Heart right ventricle (tissue), 16 donors: ENCODE results near the gene DCST1. TPM values are rescaled to one million over a fixed set of nuclear protein-coding genes. Genes with fewer than 3 reads are reported as not detected.

Experiments
- ATAC-seq, 8 donors: fragments of 200-7000 bp; cut with Tn5 transposase; one replicate each; pipeline ENCODE4 v1.9.1; 2020; ENCODE audit warnings: mild to moderate bottlenecking in 8 of 8, moderate library complexity in 8 of 8, moderate number of reproducible peaks in 1 of 8
- DNase-seq, 2 donors: peaks; one replicate each; pipeline ENCODE4 v3.0.0-alpha.2; 2020
- H3K27ac ChIP-seq, 10 donors: fragments of 200-600 bp; sonication (generic) in 2 of 10; one replicate each; pipeline versions ENCODE4 v1.5.0 to v1.8.0; 2020 to 2022; ENCODE audit warnings: mild to moderate bottlenecking in 3 of 10
- H3K27me3 ChIP-seq, 7 donors: fragments of 200-600 bp; one replicate each; pipeline ENCODE4 v1.8.0; 2021 to 2022; ENCODE audit warnings: mild to moderate bottlenecking in 2 of 7
- H3K36me3 ChIP-seq, 9 donors: fragments of 200-600 bp; sonication (generic) in 1 of 9; one replicate each; pipeline versions ENCODE4 v1.5.0 to v1.8.0; 2020 to 2022; ENCODE audit warnings: mild to moderate bottlenecking in 2 of 9
- H3K4me1 ChIP-seq, 9 donors: fragments of 200-600 bp; sonication (generic) in 1 of 9; one replicate each; pipeline versions ENCODE4 v1.5.0 to v1.8.0; 2020 to 2022; ENCODE audit warnings: mild to moderate bottlenecking in 4 of 9
- H3K4me3 ChIP-seq, 10 donors: fragments of 200-600 bp; sonication (generic) in 2 of 10; one replicate each; pipeline versions ENCODE4 v1.5.0 to v1.8.0; 2020 to 2022; ENCODE audit warnings: mild to moderate bottlenecking in 7 of 10, moderate library complexity in 2 of 10
- H3K9me3 ChIP-seq, 11 donors: fragments of 200-600 bp in 10 of 11; sonication (generic) in 2 of 11; one replicate each; pipeline versions ENCODE4 v1.5.0 to v1.8.0; 2013 to 2022; ENCODE audit warnings: mild to moderate bottlenecking in 2 of 11, control low read depth in 1 of 11, moderate library complexity in 1 of 11
- WGBS, 2 donors: extraction: QIAGEN DNeasy Blood & Tissue Kit; methylation state at CpG; one replicate each; pipeline ENCODE4 v1.1.7; 2013; ENCODE audit warnings: inconsistent platforms in 1 of 2; 5-methylcytosine and 5-hydroxymethylcytosine counted together
- intact Hi-C, 10 donors: fragments of 100-400 bp; cut with DNase I; formaldehyde crosslinking; loops; one replicate each; pipeline versions ENCODE4 v1.11.1 to v1.14.2; 2022
- polyA plus RNA-seq, 2 donors: library from polyadenylated mRNA; stranded (reverse); fragments of 200-250 nt; gene quantifications; one replicate each; pipeline ENCODE4 v1.2.3, GENCODE V29; 2013
- total RNA-seq, 10 donors: library from RNA; stranded (reverse); fragmentation: NEBNext Ultra II Directional in 3 of 10; extraction: Animal tissue kit (Norgen Biotek cat#: 25700) in 3 of 10; gene quantifications; one replicate each; pipeline versions ENCODE4 v1.2.1 to v1.2.4, GENCODE V29; 2021 to 2023
- TF ChIP-seq, protein P1 (sequence below), 9 donors: fragments of 200-600 bp; sonication (generic) in 2 of 9; IDR thresholded peaks; one replicate each; pipeline versions ENCODE4 v1.5.0 to v1.8.0; 2021 to 2022; ENCODE audit warnings: antibody characterized with exemption in 9 of 9, mild to moderate bottlenecking in 5 of 9, moderate library complexity in 1 of 9
- donor health status: Arrhythmogenic right ventricular cardiomyopathy.
- donor health status: ischemic (EF 13 %, LVEDD 7.1; RV severe dilation, severe dysfunction).
- donor health status: healthy with polysubstance abuse.
- donor health status: DM: no; HTN: yes; CAD: no.
- donor health status: DM: no; HTN: no; CAD: no.
- donor health status: ischemic (EF 25% LVEDD 6.9; RV normal size, moderate dysfunction).
- donor health status: ischemic (EF 25% LVEDD 5.7; RV mildly dilated, moderate dysfunction).
- donor health status: healthy.
- donor health status: DM: yes; HTN: yes; CAD: no.
- donor health status: Ischemic cardiomyopathy.
- donor health status: ischemic (EF 35%, LVEDD 5.7; RV mildly dilated, moderate dysfunction).
- donor health status: nonischemic (EF 11% LVEDD 7.7; RV severe dilation, severe dysfunction).
- donor health status: DM: yes; HTN: yes; CAD: no.
- donor health status: PGD.
- donor health status: ischemic (EF 29% LVEDD 5.4; RV normal size, mild dysfunction).
- donor health status: nonischemic (EF 23%, LVEDD 6.1; RV moderate dilation, normal function).

DCST1 gene
- total and polyA plus RNA-seq, 12 donors = 0.29 TPM; not detected in 11

DNA sequence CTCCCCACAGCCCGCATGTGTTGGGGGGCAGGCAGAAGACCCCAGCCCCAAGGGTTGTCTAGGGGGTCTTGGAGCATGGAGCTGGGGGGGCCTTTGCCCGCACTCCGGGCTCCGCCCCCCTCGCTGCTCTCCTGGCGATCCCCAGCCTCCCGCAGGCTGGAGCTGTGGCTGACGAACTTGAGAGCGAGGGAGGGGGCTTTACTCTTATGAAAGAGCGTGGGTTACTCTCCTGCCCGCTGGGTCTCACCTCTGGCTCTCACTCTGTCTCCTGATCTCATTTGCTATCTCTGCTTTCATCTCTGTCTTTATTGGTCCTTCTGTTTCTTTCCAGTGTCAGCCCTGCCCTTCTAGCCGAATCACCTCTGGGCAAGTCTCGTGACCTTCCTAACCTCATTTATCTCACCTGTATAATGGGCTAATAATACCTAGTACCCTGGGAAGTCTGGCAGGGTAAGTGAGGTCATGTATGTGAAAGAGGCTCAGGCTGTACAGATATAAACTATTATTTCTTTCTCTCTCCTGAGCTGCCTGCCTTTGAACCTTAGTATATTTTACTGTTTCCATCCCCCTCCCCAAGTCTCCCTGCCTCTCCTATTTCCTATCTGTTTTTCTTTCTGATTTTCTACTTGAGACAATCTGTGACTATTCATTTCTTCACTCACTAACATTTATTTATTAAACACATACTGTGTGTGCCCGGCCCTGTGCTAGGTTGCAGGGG, 30.6 kb downstream of the DCST1 start:
- H3K27ac ChIP-seq = peak overlapping the region in 9 of 10 donors; percentile 23 to 91 (median 76)
- ATAC-seq = peak in 3 of 8 donors; percentile 4 to 14 (median 6)
- no peaks in the 10 kb centered on the region for H3K9me3 ChIP-seq
- TF ChIP-seq, protein P1, sequence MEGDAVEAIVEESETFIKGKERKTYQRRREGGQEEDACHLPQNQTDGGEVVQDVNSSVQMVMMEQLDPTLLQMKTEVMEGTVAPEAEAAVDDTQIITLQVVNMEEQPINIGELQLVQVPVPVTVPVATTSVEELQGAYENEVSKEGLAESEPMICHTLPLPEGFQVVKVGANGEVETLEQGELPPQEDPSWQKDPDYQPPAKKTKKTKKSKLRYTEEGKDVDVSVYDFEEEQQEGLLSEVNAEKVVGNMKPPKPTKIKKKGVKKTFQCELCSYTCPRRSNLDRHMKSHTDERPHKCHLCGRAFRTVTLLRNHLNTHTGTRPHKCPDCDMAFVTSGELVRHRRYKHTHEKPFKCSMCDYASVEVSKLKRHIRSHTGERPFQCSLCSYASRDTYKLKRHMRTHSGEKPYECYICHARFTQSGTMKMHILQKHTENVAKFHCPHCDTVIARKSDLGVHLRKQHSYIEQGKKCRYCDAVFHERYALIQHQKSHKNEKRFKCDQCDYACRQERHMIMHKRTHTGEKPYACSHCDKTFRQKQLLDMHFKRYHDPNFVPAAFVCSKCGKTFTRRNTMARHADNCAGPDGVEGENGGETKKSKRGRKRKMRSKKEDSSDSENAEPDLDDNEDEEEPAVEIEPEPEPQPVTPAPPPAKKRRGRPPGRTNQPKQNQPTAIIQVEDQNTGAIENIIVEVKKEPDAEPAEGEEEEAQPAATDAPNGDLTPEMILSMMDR (IDR thresholded peaks at IDR 0.05) = no peak
- DNase-seq = no peak
- peaks cover 16 to 47% (median 33%) of the 10 kb centered on the region in 9 donors for H3K4me1 ChIP-seq
- no peaks in the 10 kb centered on the region for H3K27me3 ChIP-seq
- peaks cover 0 to 34% (median 11%) of the 10 kb centered on the region in 9 donors for H3K36me3 ChIP-seq
- H3K4me3 ChIP-seq = peak overlapping the region; percentile 43 to 97 (median 84)
- intact Hi-C loops = loop anchor here in 3 of 10 donors (5.0 to 10.0 kb wide), 2 partner anchors 59 to 92 kb away; partner anchors contain the start of genes CKS1B (in 2 of the 3), SHC1 (in 2 of the 3) and ZBTB7B (in 1 of the 3)
- WGBS, 2 donors = 19 to 22% methylated on average over 10 to 14 of the region's 14 CpGs

DNA sequence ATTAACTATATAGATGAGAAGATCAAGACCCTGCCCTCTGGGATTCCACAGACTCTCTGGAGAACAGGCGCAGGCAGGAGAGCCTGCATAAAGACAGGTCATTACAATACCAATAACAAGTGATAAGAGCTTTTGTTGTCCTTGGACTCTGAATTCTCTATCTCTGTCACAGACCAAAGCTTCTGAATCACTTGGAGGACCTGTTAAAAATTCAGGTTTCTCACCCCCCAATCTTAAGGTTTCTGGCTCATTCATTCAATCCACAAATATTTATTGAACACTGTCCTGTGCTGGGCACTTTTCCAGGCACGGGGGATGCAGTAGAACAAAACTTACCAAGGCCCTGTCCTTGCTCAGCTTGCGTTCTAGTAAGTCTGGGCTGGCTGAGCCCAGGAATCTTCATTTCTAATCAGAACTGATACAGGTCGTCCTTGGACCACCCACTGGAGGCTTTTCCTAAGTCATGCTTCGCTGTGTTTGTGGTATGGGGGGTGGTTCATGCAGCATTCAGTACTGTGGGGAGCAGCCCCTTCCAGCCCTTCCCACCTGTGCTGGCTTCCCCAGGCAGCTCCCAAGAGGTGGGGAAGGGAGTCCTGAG, 31.3 kb downstream of the DCST1 start:
- WGBS, 2 donors = 78 to 86% methylated on average over 5 of the region's 5 CpGs
- ATAC-seq = no peak
- no peak for DNase-seq
- TF ChIP-seq, protein P1 (IDR thresholded peaks at IDR 0.05) = no peak
- intact Hi-C loops = loop anchor here in 4 of 10 donors (5.0 to 10.0 kb wide), 3 partner anchors 60 to 333 kb away; partner anchors contain the start of genes CKS1B (in 2 of the 4), SHC1 (in 2 of the 4) and ZBTB7B (in 1 of the 4)
- Histone ChIP-seq H3K27ac (no peak overlapping the region), H3K27me3 (no peaks in the 10 kb centered on the region), H3K9me3 (no peaks in the 10 kb centered on the region), H3K4me1 (peaks cover 16 to 46% (median 33%) of the 10 kb centered on the region in 9 donors), H3K36me3 (peaks cover 0 to 30% (median 8%) of the 10 kb centered on the region in 9 donors), H3K4me3 (peak overlapping the region in 1 of 10 donors; percentile 85)

DNA sequence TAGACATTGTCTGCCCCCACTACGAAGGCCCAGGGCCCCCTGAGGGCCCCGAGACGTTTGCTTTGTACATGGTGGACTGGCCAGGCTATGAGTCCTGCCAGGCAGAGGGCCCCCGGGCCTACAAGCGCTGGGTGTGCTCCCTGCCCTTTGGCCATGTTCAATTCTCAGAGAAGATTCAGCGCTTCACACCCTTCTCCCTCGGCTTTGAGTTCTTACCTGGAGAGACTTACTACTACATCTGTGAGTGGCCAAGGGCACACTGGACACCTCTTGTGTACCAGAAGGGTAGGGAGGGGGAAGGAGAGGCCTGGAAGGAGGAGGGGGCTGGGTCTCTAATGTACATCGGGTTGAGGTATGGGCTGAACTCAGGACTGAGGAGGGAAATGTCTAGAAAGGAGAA, 33.2 kb downstream of the DCST1 start:
- Histone ChIP-seq H3K27me3 (no peaks in the 10 kb centered on the region), H3K36me3 (peaks cover 0 to 15% (median 0%) of the 10 kb centered on the region in 9 donors), H3K27ac (no peak overlapping the region), H3K4me3 (no peak overlapping the region), H3K9me3 (no peaks in the 10 kb centered on the region), H3K4me1 (peaks cover 16 to 47% (median 36%) of the 10 kb centered on the region in 9 donors)
- WGBS, 2 donors = 90% methylated on average over 8 of the region's 8 CpGs
- intact Hi-C loops = loop anchor here in 2 of 10 donors (5.0 to 10.0 kb wide), 2 partner anchors 62 to 334 kb away; partner anchors contain the start of gene ZBTB7B (in 1 of the 2)
- TF ChIP-seq, protein P1 (IDR thresholded peaks at IDR 0.05) = no peak
- DNase-seq (no peak), ATAC-seq (no peak)

DNA sequence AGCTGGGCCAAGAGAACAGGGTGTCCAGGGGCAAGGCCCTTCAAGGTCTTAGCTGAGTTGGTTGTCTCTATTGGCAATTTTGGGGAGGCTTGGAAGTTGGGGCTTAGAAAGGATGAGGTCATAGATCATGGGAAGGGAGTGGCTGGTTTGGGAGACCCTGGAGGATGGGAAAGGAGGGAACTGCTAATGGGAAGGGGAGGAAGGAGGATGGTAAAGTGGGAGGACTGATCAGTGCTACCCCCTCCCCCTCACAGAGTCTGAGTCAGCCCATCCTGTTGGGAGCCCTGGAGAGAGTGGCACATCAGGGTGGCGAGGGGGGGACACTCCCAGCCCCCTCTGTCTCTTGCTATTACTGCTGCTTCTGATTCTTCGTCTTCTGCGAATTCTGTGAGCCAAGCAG, 35.0 kb downstream of the DCST1 start:
- DNase-seq = no peak
- H3K4me3 ChIP-seq = no peak overlapping the region
- no peaks in the 10 kb centered on the region for H3K27me3 ChIP-seq
- no peak for ATAC-seq
- no peaks in the 10 kb centered on the region for H3K9me3 ChIP-seq
- H3K36me3 ChIP-seq = peaks cover 0 to 10% (median 0%) of the 10 kb centered on the region in 9 donors
- no peak overlapping the region for H3K27ac ChIP-seq
- intact Hi-C loops = loop anchor here in 2 of 10 donors (5.0 to 10.0 kb wide), 2 partner anchors 64 to 336 kb away; partner anchors contain the start of gene ZBTB7B (in 1 of the 2)
- WGBS, 2 donors = 97 to 98% methylated on average over 3 of the region's 3 CpGs
- peaks cover 0 to 28% (median 20%) of the 10 kb centered on the region in 9 donors for H3K4me1 ChIP-seq
- TF ChIP-seq, protein P1 (IDR thresholded peaks at IDR 0.05) = no peak
